PC-3 (cell line): ENCODE measurements around the gene RASAL2. TPM values are rescaled to one million over a fixed set of nuclear protein-coding genes. Genes with fewer than 3 reads are reported as not detected.

Source experiments
- ATAC-seq: fragments of 200-7000 bp; cut with Tn5 transposase; 2 replicates; pipeline ENCODE4 v1.9.1; 2020; ENCODE audit warnings: mild to moderate bottlenecking, moderate library complexity
- BruUV-seq: library from RNA; stranded (reverse); fragments of 400-500 nt; replicated peaks from 2 replicates; lab custom pipeline; 2021; lab: Mats Ljungman, UMichigan
- CTCF ChIA-PET: fragments of 300-600 bp; sonication (Branson Sonifier 250); formaldehyde crosslinking; loops from one replicate; lab custom pipeline; 2022; ENCODE audit warnings: antibody characterized with exemption; lab: Charles Lee
- POLR2A ChIA-PET: fragments of 300-600 bp; sonication (Branson Sonifier 250); formaldehyde crosslinking; loops from one replicate; lab custom pipeline; 2022; ENCODE audit warnings: antibody characterized with exemption; ENCODE audit not compliant: unreplicated experiment; lab: Charles Lee
- DNase-seq: peaks from one replicate; pipeline ENCODE4 v3.0.0-alpha.2; 2015
- H2AFZ ChIP-seq: fragments of 300-600 bp; sonication (generic); 2 replicates; pipeline ENCODE4 v1.6.0; 2016; ENCODE audit warnings: antibody characterized with exemption, low read length
- H3F3A ChIP-seq: fragments of 300-600 bp; sonication (generic); one replicate; pipeline ENCODE4 v1.6.0; 2017; ENCODE audit warnings: antibody characterized with exemption, low read length, control low read depth, mild to moderate bottlenecking; ENCODE audit not compliant: unreplicated experiment
- H3K27ac ChIP-seq: fragments of 300-600 bp; sonication (generic); 2 replicates; pipeline ENCODE4 v1.5.1; 2016; ENCODE audit warnings: mild to moderate bottlenecking, low read length
- H3K27me3 ChIP-seq: fragments of 300-600 bp; sonication (generic); 2 replicates; pipeline ENCODE4 v1.6.1; 2016; ENCODE audit warnings: low read length, mixed read lengths
- H3K36me3 ChIP-seq: fragments of 300-600 bp; sonication (generic); 2 replicates; pipeline ENCODE4 v1.6.1; 2016; ENCODE audit warnings: low read depth, mixed run types, low read length, mixed read lengths
- H3K4me1 ChIP-seq: fragments of 300-600 bp; sonication (generic); 2 replicates; pipeline ENCODE4 v1.5.1; 2016; ENCODE audit warnings: low read length; ENCODE audit not compliant: insufficient read depth
- H3K4me2 ChIP-seq: fragments of 300-600 bp; sonication (generic); 2 replicates; pipeline ENCODE4 v1.6.0; 2016; ENCODE audit warnings: low read length
- H3K4me3 ChIP-seq: fragments of 300-600 bp; sonication (generic); 2 replicates; pipeline ENCODE4 v1.5.1; 2016; ENCODE audit warnings: mild to moderate bottlenecking, low read length, mixed read lengths
- H3K79me2 ChIP-seq: fragments of 300-600 bp; sonication (generic); 2 replicates; pipeline ENCODE4 v1.6.1; 2017; ENCODE audit warnings: low read length, mixed read lengths
- H3K9ac ChIP-seq: fragments of 300-600 bp; sonication (generic); 2 replicates; pipeline ENCODE4 v1.6.0; 2016; ENCODE audit warnings: mild to moderate bottlenecking, low read length
- H3K9me2 ChIP-seq: fragments of 300-600 bp; sonication (generic); replicated peaks from 2 replicates; pipeline ENCODE4 v1.6.1; 2016; ENCODE audit warnings: mixed run types, low read length, mixed read lengths
- H3K9me3 ChIP-seq: fragments of 300-600 bp; sonication (generic); 2 replicates; pipeline ENCODE4 v1.6.1; 2016; ENCODE audit warnings: low read length, mixed read lengths
- H4K20me1 ChIP-seq: fragments of 300-600 bp; sonication (generic); 2 replicates; pipeline ENCODE4 v1.6.1; 2016; ENCODE audit warnings: low read length, mixed read lengths
- CTCF ChIP-seq: fragments of 300-600 bp; sonication (generic); conservative IDR thresholded peaks from 2 replicates; pipeline ENCODE4 v1.5.1; 2017; ENCODE audit warnings: antibody characterized with exemption, low read depth, mild to moderate bottlenecking, low read length
- EZH2 ChIP-seq: fragments of 300-600 bp; sonication (generic); IDR thresholded peaks from one replicate; pipeline ENCODE4 v1.6.1; 2017; ENCODE audit warnings: antibody characterized with exemption, mild to moderate bottlenecking, low read length; ENCODE audit not compliant: unreplicated experiment
- EZH2phosphoT487 ChIP-seq: fragments of 300-600 bp; sonication (generic); IDR thresholded peaks from 2 replicates; pipeline ENCODE4 v1.6.1; 2018; ENCODE audit warnings: mild to moderate bottlenecking, antibody characterized with exemption, low read length, borderline replicate concordance
- intact Hi-C: fragments of 100-400 bp; cut with micrococcal nuclease; formaldehyde crosslinking; loops from 2 replicates; pipeline ENCODE4 v1.9.0; 2023
- total RNA-seq: library from RNA; depleted of rRNA; stranded (reverse); fragments of >200 nt; gene quantifications from 2 replicates; pipeline ENCODE4 v1.2.3, GENCODE V29; 2014

RASAL2 gene
- total RNA-seq, 1 experiment from 2014 or later = 7.9 TPM

- no peaks in the 10 kb centered on the region; the same call in 1 of the 2 replicates for H3K9me2 ChIP-seq
- H2AFZ ChIP-seq = no peak overlapping the region
- peaks cover 13% of the 10 kb centered on the region for H3K4me1 ChIP-seq
- ATAC-seq (no peak), DNase-seq (no peak)
- TF ChIP-seq EZH2phosphoT487 = no peak
- TF ChIP-seq EZH2 = no peak
- TF ChIP-seq CTCF = no peak
- no peak overlapping the region for H3K27ac ChIP-seq
- no peaks in the 10 kb centered on the region for H3K27me3 ChIP-seq
- H3K36me3 ChIP-seq = no peaks in the 10 kb centered on the region
- POLR2A ChIA-PET = no interaction called here
- intact Hi-C loops = no loop called here
- no TSS peak for BruUV-seq
- peaks cover 11% of the 10 kb centered on the region for H3K79me2 ChIP-seq
- no peaks in the 10 kb centered on the region for H3K9me3 ChIP-seq
- H3K4me2 ChIP-seq = no peak overlapping the region
- no peaks in the 10 kb centered on the region for H4K20me1 ChIP-seq
- no peaks in the 10 kb centered on the region for H3F3A ChIP-seq
- CTCF ChIA-PET = interaction anchor here (0.6 kb wide), 1 partner anchor 96 kb away, joined by 3 read pairs; no protein-coding TSS in a partner anchor
- H3K4me3 ChIP-seq = no peak overlapping the region
- no peak overlapping the region for H3K9ac ChIP-seq
Measured at GRCh38 chr1:178145605-178146004, 51.7 kb downstream of the RASAL2 start.

GRCh38 chr1:178146436-178146835, 52.5 kb downstream of the RASAL2 start:
- intact Hi-C loops = no loop called here
- no peak overlapping the region for H3K4me3 ChIP-seq
- DNase-seq (no peak), ATAC-seq (no peak)
- no TSS peak for BruUV-seq
- H3K36me3 ChIP-seq = no peaks in the 10 kb centered on the region
- peaks cover 13% of the 10 kb centered on the region for H3K79me2 ChIP-seq
- TF ChIP-seq EZH2 = no peak
- TF ChIP-seq EZH2phosphoT487 = no peak
- TF ChIP-seq CTCF = no peak
- no peaks in the 10 kb centered on the region for H3F3A ChIP-seq
- no peaks in the 10 kb centered on the region for H3K9me3 ChIP-seq
- POLR2A ChIA-PET = interaction anchor here (0.7 kb wide), 1 partner anchor 938 kb away, joined by 3 read pairs; no protein-coding TSS in a partner anchor
- H3K4me2 ChIP-seq = no peak overlapping the region
- no peaks in the 10 kb centered on the region; the same call in 1 of the 2 replicates for H3K9me2 ChIP-seq
- H3K27me3 ChIP-seq = no peaks in the 10 kb centered on the region
- CTCF ChIA-PET = no interaction called here
- no peak overlapping the region for H2AFZ ChIP-seq
- H4K20me1 ChIP-seq = no peaks in the 10 kb centered on the region
- H3K27ac ChIP-seq = no peak overlapping the region
- peaks cover 20% of the 10 kb centered on the region for H3K4me1 ChIP-seq
- H3K9ac ChIP-seq = no peak overlapping the region

GRCh38 chr1:178150610-178151009, 56.7 kb downstream of the RASAL2 start:
- Histone ChIP-seq H2AFZ (no peak overlapping the region), H3K27me3 (no peaks in the 10 kb centered on the region), H3K79me2 (peaks cover 35% of the 10 kb centered on the region), H4K20me1 (no peaks in the 10 kb centered on the region), H3F3A (no peaks in the 10 kb centered on the region), H3K4me2 (0 out of 2 replicates have a peak overlapping the region, but pooled peaks have one; percentile 2), H3K4me1 (peaks cover 29% of the 10 kb centered on the region), H3K4me3 (no peak overlapping the region), H3K9me3 (no peaks in the 10 kb centered on the region), H3K9me2 (no peaks in the 10 kb centered on the region; the same call in 1 of the 2 replicates), H3K9ac (no peak overlapping the region), H3K36me3 (no peaks in the 10 kb centered on the region), H3K27ac (peak overlapping the region; percentile 69)
- intact Hi-C loops = no loop called here
- POLR2A ChIA-PET = no interaction called here
- CTCF ChIA-PET = no interaction called here
- TF ChIP-seq EZH2 (no peak), EZH2phosphoT487 (no peak), CTCF (no peak)
- DNase-seq (peak; percentile 48), ATAC-seq (peak; percentile 50)
- no TSS peak for BruUV-seq
